Stimulated activated CD4-positive, alpha-beta T cell treated with anti-CD3 and anti-CD28 coated beads, TNF-alpha, amount 100 ng/mL, for 4 hours (primary cell): ENCODE results near the gene PAM16.
"Not testable (repeated sequence)": the region's sequence is repeated elsewhere in the genome, so short reads cannot be mapped to it uniquely, and the experiment has no call there.

Experiments used
- DNase-seq, 3 experiments: peaks; one replicate each; pipeline ENCODE4 v3.0.0-alpha.2; 2020; ENCODE audit warnings: low read depth in 3 of 3

Gene PAM16

GRCh38 chr16:4334724-4335495 is 16.2 kb downstream of the PAM16 start:
- no peak for DNase-seq

GRCh38 chr16:4333714-4334113 is 17.4 kb downstream of the PAM16 start:
- DNase-seq, result not testable (repeated sequence)

- no peak for DNase-seq
Observed at GRCh38 chr16:4333308-4333638, 17.8 kb downstream of the PAM16 start.

- no peak for DNase-seq
Observed at GRCh38 chr16:4332623-4333307, 18.4 kb downstream of the PAM16 start.

GRCh38 chr16:4332083-4332482 is 19.0 kb downstream of the PAM16 start:
- no peak for DNase-seq

GRCh38 chr16:4330277-4330874 is 20.7 kb downstream of the PAM16 start:
- DNase-seq, result peak; percentile 46 to 59 (median 50)

GRCh38 chr16:4328782-4329775 is 22.0 kb downstream of the PAM16 start:
- DNase-seq, result no peak

- peak in 1 of 3 experiments; percentile 28 for DNase-seq
Observed at GRCh38 chr16:4328046-4328781, 22.9 kb downstream of the PAM16 start.

GRCh38 chr16:4327386-4328045 is 23.6 kb downstream of the PAM16 start:
- no peak for DNase-seq

GRCh38 chr16:4325253-4325758 is 25.8 kb downstream of the PAM16 start:
- no peak for DNase-seq

GRCh38 chr16:4324492-4325252 is 26.4 kb downstream of the PAM16 start:
- no peak for DNase-seq

- DNase-seq, result no peak
Observed at GRCh38 chr16:4323845-4324488, 27.2 kb downstream of the PAM16 start.

- no peak for DNase-seq
Observed at GRCh38 chr16:4323071-4323844, 27.9 kb downstream of the PAM16 start.

GRCh38 chr16:4322121-4323052 is 28.7 kb downstream of the PAM16 start:
- DNase-seq, result no peak

- no peak for DNase-seq
Observed at GRCh38 chr16:4321286-4322120, 29.6 kb downstream of the PAM16 start.

GRCh38 chr16:4320571-4321137 is 30.5 kb downstream of the PAM16 start:
- no peak for DNase-seq
